ENCODE results near the gene IRX4. TPM values are rescaled to one million over a fixed set of nuclear protein-coding genes. Genes with fewer than 3 reads are reported as not detected.

Gene IRX4
- total and polyA plus RNA-seq, 7 donors: 0.05 to 0.65 (median 0.48) TPM; not detected in 4

DNA sequence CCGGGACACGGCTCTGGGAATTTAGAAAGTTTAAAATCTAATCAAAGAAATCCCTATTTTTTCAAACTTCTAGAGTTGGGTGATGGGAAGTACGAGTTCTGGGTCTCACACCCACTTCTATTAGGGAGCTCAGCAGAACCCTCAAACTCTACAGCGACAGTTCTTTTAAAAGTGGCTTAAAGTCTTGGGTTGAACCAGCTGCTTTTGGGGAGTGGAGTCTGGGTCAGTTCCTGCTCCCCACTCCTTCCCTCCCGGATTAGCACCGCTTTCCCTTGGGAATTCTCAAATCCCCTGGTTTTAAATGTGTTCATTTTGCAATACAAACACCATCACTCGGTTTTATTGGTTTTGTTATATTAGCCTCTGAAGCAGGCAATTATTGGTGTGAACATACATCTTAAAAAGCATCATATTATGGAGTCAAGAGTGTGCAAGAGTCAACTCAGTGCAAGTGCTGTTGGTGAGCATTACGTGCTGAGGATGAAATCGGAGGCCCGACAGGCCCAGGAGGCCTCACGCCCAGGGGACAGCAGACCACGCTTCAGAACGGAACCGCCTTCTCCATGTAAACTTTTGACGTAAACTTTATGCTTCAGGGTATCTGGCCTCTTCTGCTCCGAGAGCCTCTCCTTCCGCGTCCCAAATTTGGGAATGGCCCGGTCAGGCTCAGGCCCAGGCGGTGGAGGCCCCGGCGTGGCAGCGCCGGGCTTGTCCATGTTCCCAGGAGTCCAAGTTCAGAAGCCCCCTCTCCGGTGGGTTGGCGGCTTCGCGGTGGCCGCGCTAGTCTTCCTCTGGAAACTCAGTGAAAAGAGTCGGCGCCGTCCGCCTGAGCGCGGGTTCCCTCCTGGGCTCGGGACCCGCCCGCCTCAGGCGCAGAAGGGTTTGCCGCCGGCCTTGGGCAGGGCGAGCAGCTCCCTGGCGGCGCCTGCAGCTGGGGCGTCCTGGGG is 5.3 kb downstream of the IRX4 start:
- Histone ChIP-seq H3K4me1 (peaks cover 3% of the 10 kb centered on the region), H3K27me3 (ENCODE audit: insufficient read depth in 3 of 3, low read length in 2 of 3) (peaks cover 0 to 90% (median 40%) of the 10 kb centered on the region in 3 donors), H3K36me3 (ENCODE audit: insufficient read depth in 1 of 2, low read depth in 1 of 2) (no peaks in the 10 kb centered on the region), H3K4me3 (no peak overlapping the region), H3K27ac (no peak overlapping the region), H3K9me3 (no peaks in the 10 kb centered on the region)
- WGBS, 3 donors: 35 to 57% (median 50%) methylated on average over 46 of the region's 46 CpGs
- intact Hi-C loops (cut with DNase I): no loop called here
- ATAC-seq (no peak), DNase-seq (no peak)
- TF ChIP-seq, protein P1, sequence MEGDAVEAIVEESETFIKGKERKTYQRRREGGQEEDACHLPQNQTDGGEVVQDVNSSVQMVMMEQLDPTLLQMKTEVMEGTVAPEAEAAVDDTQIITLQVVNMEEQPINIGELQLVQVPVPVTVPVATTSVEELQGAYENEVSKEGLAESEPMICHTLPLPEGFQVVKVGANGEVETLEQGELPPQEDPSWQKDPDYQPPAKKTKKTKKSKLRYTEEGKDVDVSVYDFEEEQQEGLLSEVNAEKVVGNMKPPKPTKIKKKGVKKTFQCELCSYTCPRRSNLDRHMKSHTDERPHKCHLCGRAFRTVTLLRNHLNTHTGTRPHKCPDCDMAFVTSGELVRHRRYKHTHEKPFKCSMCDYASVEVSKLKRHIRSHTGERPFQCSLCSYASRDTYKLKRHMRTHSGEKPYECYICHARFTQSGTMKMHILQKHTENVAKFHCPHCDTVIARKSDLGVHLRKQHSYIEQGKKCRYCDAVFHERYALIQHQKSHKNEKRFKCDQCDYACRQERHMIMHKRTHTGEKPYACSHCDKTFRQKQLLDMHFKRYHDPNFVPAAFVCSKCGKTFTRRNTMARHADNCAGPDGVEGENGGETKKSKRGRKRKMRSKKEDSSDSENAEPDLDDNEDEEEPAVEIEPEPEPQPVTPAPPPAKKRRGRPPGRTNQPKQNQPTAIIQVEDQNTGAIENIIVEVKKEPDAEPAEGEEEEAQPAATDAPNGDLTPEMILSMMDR (IDR thresholded peaks at IDR 0.05): no peak

DNA sequence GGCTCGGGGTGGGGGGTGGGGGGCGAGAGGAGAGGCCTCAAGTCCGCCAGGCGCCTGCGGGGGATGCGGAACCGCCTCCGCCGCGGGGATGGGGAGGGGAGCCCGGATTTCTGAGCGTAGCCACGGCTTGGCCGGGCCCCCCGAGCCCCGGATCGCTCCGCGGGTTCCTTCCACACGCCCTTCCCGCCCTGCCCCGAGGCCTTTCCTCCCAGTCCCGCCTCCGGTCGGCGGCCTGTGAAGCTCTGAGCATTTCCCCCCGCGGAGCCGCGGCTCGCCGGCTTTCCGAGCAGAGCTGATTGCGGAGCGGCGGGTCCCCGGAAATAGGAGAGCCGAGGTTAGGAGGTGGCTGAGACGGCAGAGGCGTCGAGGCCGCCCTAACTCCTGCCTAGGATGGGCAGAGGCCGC is 6.1 kb downstream of the IRX4 start:
- Histone ChIP-seq H3K36me3 (ENCODE audit: insufficient read depth in 1 of 2, low read depth in 1 of 2) (no peaks in the 10 kb centered on the region), H3K4me1 (no peaks in the 10 kb centered on the region), H3K9me3 (no peaks in the 10 kb centered on the region), H3K4me3 (no peak overlapping the region), H3K27ac (no peak overlapping the region), H3K27me3 (ENCODE audit: insufficient read depth in 3 of 3, low read length in 2 of 3) (peaks cover 0 to 83% (median 39%) of the 10 kb centered on the region in 3 donors)
- ATAC-seq (no peak), DNase-seq (no peak)
- 10 to 26% (median 26%) methylated on average over 32 to 43 of the region's 43 CpGs for WGBS, 3 donors
- intact Hi-C loops (cut with DNase I): no loop called here
- TF ChIP-seq, protein P1 (IDR thresholded peaks at IDR 0.05): no peak

DNA sequence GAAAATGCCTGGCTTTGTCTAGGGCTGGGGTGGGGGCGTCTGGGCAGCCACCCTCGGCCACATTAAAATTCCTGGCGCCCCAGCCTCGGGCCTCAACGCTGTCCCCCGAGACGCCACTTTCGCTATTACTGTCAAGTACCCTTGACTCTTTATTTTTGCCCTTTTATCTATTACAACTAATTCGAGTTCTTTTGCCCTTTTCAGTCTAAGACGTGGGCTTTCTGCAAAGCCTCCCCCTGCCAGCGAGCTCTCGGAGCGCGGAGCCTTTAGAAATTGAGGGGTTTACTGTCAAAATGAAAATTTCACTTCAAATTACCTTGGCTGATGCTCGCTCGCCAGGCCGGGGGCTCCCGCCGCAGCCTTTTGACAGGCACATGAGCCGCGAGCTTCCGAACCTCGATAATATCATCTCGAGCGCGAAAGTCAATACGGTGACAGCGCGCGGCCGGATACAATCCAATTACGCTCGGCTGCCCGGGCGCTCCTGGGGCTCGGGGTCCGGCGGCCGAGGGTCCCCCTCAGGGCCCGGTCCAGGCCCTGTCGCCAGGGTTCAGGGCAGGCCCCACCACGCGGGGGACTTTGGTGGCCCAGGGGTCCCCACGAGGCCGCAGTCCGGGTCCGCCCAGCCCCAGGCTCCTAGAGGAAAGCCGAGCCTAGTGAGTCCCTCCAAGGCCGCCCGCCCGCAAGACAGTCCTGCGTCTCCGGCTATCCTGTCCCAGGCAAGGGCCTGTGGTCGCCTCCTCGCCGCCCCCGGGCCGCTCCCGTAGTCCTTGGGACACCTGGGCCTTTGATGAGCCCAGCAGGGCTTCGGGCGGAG is 6.7 kb downstream of the IRX4 start:
- no peak for DNase-seq
- no peaks in the 10 kb centered on the region for H3K9me3 ChIP-seq
- peaks cover 0 to 78% (median 35%) of the 10 kb centered on the region in 3 donors for H3K27me3 ChIP-seq (ENCODE audit: insufficient read depth in 3 of 3, low read length in 2 of 3)
- no peak for ATAC-seq
- TF ChIP-seq, protein P1 (IDR thresholded peaks at IDR 0.05): no peak
- H3K4me1 ChIP-seq: no peaks in the 10 kb centered on the region
- intact Hi-C loops (cut with DNase I): no loop called here
- H3K4me3 ChIP-seq: peak overlapping the region; percentile 22
- H3K27ac ChIP-seq: no peak overlapping the region
- no peaks in the 10 kb centered on the region for H3K36me3 ChIP-seq (ENCODE audit: insufficient read depth in 1 of 2, low read depth in 1 of 2)
- 2 to 11% (median 7%) methylated on average over 51 to 61 of the region's 61 CpGs for WGBS, 3 donors

DNA sequence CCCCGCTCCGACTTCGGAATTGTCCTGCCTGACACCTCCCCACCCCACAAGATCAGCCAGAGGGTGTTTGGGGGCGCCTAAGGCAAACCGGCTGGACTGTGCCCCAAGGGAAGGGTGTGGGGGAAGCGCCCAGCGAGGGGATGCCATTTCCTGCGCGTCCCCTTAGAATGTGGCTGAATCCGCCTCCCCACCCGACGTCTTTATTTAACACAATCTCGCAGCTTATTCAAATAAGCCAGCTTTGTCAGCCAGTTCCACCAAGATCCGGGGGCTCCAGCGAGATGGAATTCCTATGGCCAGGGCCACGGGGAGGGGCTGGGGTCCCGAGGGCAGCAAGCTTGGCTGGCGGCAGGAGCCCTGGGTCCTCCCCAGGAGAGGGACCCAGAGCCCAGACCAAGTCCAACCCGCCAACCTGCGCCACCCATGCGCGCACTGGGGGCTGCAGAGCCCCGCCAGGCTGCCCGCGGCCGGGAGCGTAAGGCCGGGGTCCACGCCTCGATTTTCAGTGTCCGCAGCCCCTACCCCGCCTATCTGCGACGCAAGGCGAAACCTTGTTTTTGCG is 7.4 kb downstream of the IRX4 start:
- no peaks in the 10 kb centered on the region for H3K4me1 ChIP-seq
- 4 to 6% (median 5%) methylated on average over 32 to 36 of the region's 36 CpGs for WGBS, 3 donors
- no peak overlapping the region for H3K27ac ChIP-seq
- intact Hi-C loops (cut with DNase I): no loop called here
- no peaks in the 10 kb centered on the region for H3K36me3 ChIP-seq (ENCODE audit: insufficient read depth in 1 of 2, low read depth in 1 of 2)
- TF ChIP-seq, protein P1 (IDR thresholded peaks at IDR 0.05): no peak
- ATAC-seq (no peak), DNase-seq (no peak)
- peaks cover 0 to 74% (median 30%) of the 10 kb centered on the region in 3 donors for H3K27me3 ChIP-seq (ENCODE audit: insufficient read depth in 3 of 3, low read length in 2 of 3)
- no peaks in the 10 kb centered on the region for H3K9me3 ChIP-seq
- H3K4me3 ChIP-seq: peak overlapping the region; percentile 22
